SJSA1 (cell line): Measurements from ENCODE around the gene DNAJC11. TPM values are rescaled to one million over a fixed set of nuclear protein-coding genes. Genes with fewer than 3 reads are reported as not detected.
"Not testable (repeated sequence)": the region's sequence is repeated elsewhere in the genome, so short reads cannot be mapped to it uniquely, and the experiment has no call there.

Source experiments
- DNase-seq, 2 experiments: peaks; one replicate each; pipeline ENCODE4 v3.0.0-alpha.2; 2015 to 2020; ENCODE audit warnings: low spot score in 2 of 2, low read depth in 1 of 2
- H3K27ac ChIP-seq: fragments of 250-450 bp; sonication (Bioruptor Pico); 2 replicates; pipeline ENCODE4 v1.5.1; 2020; ENCODE audit warnings: mild to moderate bottlenecking, moderate library complexity
- H3K27me3 ChIP-seq: fragments of 250-450 bp; sonication (Bioruptor Pico); replicated peaks from 2 replicates; pipeline ENCODE4 v1.5.1; 2020; ENCODE audit warnings: mild to moderate bottlenecking, moderate library complexity
- H3K36me3 ChIP-seq: fragments of 250-450 bp; sonication (Bioruptor Pico); 2 replicates; pipeline ENCODE4 v1.5.1; 2020; ENCODE audit warnings: mild to moderate bottlenecking
- H3K4me1 ChIP-seq: fragments of 250-450 bp; sonication (Bioruptor Pico); replicated peaks from 2 replicates; pipeline ENCODE4 v1.6.1; 2021; ENCODE audit warnings: mild to moderate bottlenecking
- H3K4me3 ChIP-seq: fragments of 250-450 bp; sonication (Bioruptor Pico); 2 replicates; pipeline ENCODE4 v1.5.1; 2020; ENCODE audit warnings: mild to moderate bottlenecking
- H3K9me3 ChIP-seq: fragments of 250-450 bp; sonication (Bioruptor Pico); replicated peaks from 2 replicates; pipeline ENCODE4 v1.5.1; 2020; ENCODE audit warnings: mild to moderate bottlenecking
- total RNA-seq: library from RNA; depleted of rRNA; stranded (reverse); fragments of >200 nt; shearing (Covaris generic); gene quantifications from 2 replicates; pipeline ENCODE4 v1.2.3, GENCODE V29; 2014

Gene DNAJC11
- total RNA-seq, 1 experiment from 2014 or later, result 40.1 TPM

DNA sequence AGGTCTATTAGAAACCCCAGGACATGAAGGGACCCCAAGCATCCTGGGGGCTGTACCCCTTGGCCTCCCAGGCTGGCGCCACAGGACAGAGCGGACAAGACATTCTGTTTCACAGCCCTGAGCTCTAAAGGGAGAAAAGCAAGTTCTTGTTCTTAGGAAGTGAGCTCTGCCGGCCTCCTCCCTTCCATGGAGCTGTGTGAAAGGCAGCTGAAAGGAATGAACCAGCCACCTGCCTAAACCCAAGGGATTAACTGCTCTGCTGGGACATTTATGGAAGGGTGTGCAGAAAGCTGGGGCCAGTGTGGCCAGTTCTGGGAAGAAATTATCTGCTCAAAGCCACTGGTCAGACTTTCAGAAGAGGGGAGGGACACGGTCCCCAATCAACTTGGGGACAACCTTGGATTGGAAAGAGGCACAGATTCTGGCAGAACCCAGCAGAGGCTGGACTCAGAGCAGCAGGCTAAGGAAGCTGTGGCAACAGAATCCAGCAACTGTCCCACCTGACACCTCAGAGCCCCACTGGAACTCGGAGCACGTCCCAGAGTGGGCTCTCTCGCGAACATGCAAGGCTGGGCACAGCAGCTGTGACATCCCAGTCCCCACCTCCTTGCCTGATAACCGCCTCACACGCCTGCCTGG lies 101.1 kb downstream of the DNAJC11 start:
- H3K27ac ChIP-seq, result peak overlapping the region; percentile 55
- peaks cover 42% of the 10 kb centered on the region for H3K4me1 ChIP-seq
- peaks cover 38% of the 10 kb centered on the region for H3K36me3 ChIP-seq
- H3K27me3 ChIP-seq, result no peaks in the 10 kb centered on the region
- peak overlapping the region; percentile 66 for H3K4me3 ChIP-seq
- no peak for DNase-seq
- no peaks in the 10 kb centered on the region for H3K9me3 ChIP-seq

- Histone ChIP-seq H3K36me3 (peaks cover 44% of the 10 kb centered on the region), H3K4me1 (peaks cover 42% of the 10 kb centered on the region)
- H3K4me3 ChIP-seq, H3K9me3 ChIP-seq, H3K27ac ChIP-seq, DNase-seq, H3K27me3 ChIP-seq: not testable (repeated sequence)
Measured at GRCh38 chr1:6599991-6600390, 101.6 kb downstream of the DNAJC11 start.

DNA sequence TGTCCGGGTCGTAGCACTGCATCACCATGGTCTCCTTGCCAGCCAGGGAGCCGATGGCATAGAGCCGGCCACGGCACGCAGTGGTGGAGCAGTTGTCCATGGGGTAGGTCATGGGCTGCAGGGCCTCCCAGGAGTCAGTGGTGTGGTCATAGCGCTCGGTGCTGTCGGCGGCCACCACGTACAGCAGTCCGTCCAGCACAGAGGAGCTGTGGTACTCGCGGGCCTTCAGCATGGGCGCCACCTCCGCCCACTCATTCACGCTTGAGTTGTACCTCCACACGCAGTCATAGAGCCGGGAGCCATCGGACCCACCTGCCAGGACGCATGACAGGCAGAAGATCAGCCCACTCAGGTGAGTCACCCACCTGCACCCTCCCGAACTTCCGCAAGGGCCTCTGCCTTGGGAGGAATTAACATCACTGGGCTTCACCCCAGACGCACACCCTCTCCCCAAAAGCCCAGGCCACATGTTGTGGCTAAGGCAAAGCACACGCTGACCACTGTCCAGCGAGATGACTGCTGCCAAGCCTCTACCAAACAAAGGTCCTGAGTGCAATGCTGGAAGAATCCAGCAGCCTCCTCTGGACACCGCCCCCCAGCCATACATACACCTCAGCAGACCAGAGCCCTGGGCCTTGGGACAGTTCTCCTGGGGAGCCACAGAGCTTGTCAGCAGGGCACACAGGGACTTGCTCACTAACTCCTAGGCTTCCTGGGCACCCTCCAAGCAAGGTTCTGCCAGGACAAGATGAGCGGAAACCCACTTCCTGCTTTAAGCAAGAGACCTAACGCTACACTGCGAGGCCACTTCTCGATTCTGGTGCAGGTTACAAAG lies 102.3 kb downstream of the DNAJC11 start:
- no peak for DNase-seq
- Histone ChIP-seq H3K27me3 (no peaks in the 10 kb centered on the region), H3K9me3 (no peaks in the 10 kb centered on the region), H3K4me3 (no peak overlapping the region), H3K36me3 (peaks cover 48% of the 10 kb centered on the region), H3K4me1 (peaks cover 36% of the 10 kb centered on the region), H3K27ac (no peak overlapping the region)

GRCh38 chr1:6597777-6598131 lies 103.9 kb downstream of the DNAJC11 start:
- no peak overlapping the region for H3K4me3 ChIP-seq
- peaks cover 63% of the 10 kb centered on the region for H3K36me3 ChIP-seq
- H3K27me3 ChIP-seq, result no peaks in the 10 kb centered on the region
- no peak overlapping the region for H3K27ac ChIP-seq
- no peaks in the 10 kb centered on the region for H3K9me3 ChIP-seq
- no peak for DNase-seq
- peaks cover 21% of the 10 kb centered on the region for H3K4me1 ChIP-seq

- DNase-seq, result no peak
- H3K36me3 ChIP-seq, result peaks cover 69% of the 10 kb centered on the region
- peaks cover 16% of the 10 kb centered on the region for H3K4me1 ChIP-seq
- no peak overlapping the region for H3K27ac ChIP-seq
- H3K9me3 ChIP-seq, result no peaks in the 10 kb centered on the region
- no peak overlapping the region for H3K4me3 ChIP-seq
- H3K27me3 ChIP-seq, result no peaks in the 10 kb centered on the region
Measured at GRCh38 chr1:6596886-6597776, 104.5 kb downstream of the DNAJC11 start.

- no peaks in the 10 kb centered on the region for H3K27me3 ChIP-seq
- no peak overlapping the region for H3K27ac ChIP-seq
- H3K4me3 ChIP-seq, result no peak overlapping the region
- H3K4me1 ChIP-seq, result peaks cover 8% of the 10 kb centered on the region
- no peak for DNase-seq
- no peaks in the 10 kb centered on the region for H3K9me3 ChIP-seq
- H3K36me3 ChIP-seq, result peaks cover 77% of the 10 kb centered on the region
Measured at GRCh38 chr1:6596351-6596750, 105.3 kb downstream of the DNAJC11 start.

- no peaks in the 10 kb centered on the region for H3K27me3 ChIP-seq
- H3K36me3 ChIP-seq, result peaks cover 89% of the 10 kb centered on the region
- no peak for DNase-seq
- no peaks in the 10 kb centered on the region for H3K9me3 ChIP-seq
- H3K4me1 ChIP-seq, result peaks cover 1% of the 10 kb centered on the region
- H3K27ac ChIP-seq, result no peak overlapping the region
- no peak overlapping the region for H3K4me3 ChIP-seq
Measured at GRCh38 chr1:6594977-6595740, 106.5 kb downstream of the DNAJC11 start.

- Histone ChIP-seq H3K27me3 (no peaks in the 10 kb centered on the region), H3K36me3 (peaks cover 94% of the 10 kb centered on the region), H3K9me3 (no peaks in the 10 kb centered on the region), H3K4me1 (no peaks in the 10 kb centered on the region), H3K27ac (no peak overlapping the region), H3K4me3 (no peak overlapping the region)
- DNase-seq, result no peak
Measured at GRCh38 chr1:6593810-6594209, 107.8 kb downstream of the DNAJC11 start.

- Histone ChIP-seq H3K36me3 (peaks cover 97% of the 10 kb centered on the region), H3K27me3 (no peaks in the 10 kb centered on the region), H3K27ac (no peak overlapping the region), H3K9me3 (no peaks in the 10 kb centered on the region), H3K4me1 (no peaks in the 10 kb centered on the region), H3K4me3 (no peak overlapping the region)
- no peak for DNase-seq
Measured at GRCh38 chr1:6592865-6593593, 108.6 kb downstream of the DNAJC11 start.

DNA sequence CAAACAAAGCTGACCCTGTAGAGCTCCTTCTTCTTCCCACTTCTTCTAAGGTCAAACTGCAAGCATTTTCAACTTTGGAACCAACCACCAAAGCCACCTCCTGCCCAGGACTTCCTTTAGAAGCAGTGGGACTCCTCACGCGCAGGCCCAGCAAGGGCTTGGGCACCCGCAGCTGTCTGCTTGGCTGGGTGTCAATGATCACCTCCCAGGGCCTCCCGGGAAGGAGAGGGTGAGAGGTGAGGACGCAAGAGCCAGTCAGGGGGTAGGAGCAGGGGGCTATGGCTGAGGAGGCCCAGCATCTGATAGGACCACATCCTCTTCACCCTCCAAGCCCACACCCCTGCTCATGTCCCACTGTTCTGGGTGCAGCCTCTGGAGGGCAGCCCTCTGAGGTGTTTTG lies 109.2 kb downstream of the DNAJC11 start:
- H3K36me3 ChIP-seq, result peaks cover 97% of the 10 kb centered on the region
- H3K4me3 ChIP-seq, result no peak overlapping the region
- H3K27me3 ChIP-seq, result no peaks in the 10 kb centered on the region
- no peak for DNase-seq
- no peak overlapping the region for H3K27ac ChIP-seq
- no peaks in the 10 kb centered on the region for H3K4me1 ChIP-seq
- no peaks in the 10 kb centered on the region for H3K9me3 ChIP-seq

GRCh38 chr1:6591644-6592043 lies 110.0 kb downstream of the DNAJC11 start:
- Histone ChIP-seq H3K36me3 (peaks cover 97% of the 10 kb centered on the region), H3K4me3 (no peak overlapping the region), H3K4me1 (no peaks in the 10 kb centered on the region), H3K27me3 (no peaks in the 10 kb centered on the region), H3K27ac (no peak overlapping the region), H3K9me3 (no peaks in the 10 kb centered on the region)
- DNase-seq, result no peak

GRCh38 chr1:6591222-6591621 lies 110.4 kb downstream of the DNAJC11 start:
- H3K4me1 ChIP-seq, result no peaks in the 10 kb centered on the region
- peaks cover 93% of the 10 kb centered on the region for H3K36me3 ChIP-seq
- DNase-seq, result no peak

DNA sequence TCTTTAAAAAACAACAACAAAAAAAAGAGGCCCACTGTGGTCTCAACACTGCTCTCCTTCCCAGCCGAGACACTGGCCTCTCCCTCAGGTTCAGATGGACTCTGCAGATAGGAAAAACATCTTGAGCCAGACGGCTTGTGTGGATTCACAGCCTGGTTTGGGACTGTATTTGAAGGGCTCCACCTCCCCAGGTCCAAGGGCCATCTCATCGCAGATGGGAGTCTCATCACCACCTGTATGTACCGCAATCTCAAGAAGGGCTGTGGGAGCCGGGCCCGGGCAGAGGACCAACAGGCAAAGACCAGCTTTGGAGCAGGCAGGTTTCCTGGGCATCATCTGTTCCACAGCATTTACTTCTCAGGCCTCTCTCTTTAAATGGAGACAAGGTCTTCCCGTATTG lies 111.6 kb downstream of the DNAJC11 start:
- H3K4me3 ChIP-seq, result no peak overlapping the region
- H3K4me1 ChIP-seq, result no peaks in the 10 kb centered on the region
- peaks cover 82% of the 10 kb centered on the region for H3K36me3 ChIP-seq
- no peak overlapping the region for H3K27ac ChIP-seq
- no peaks in the 10 kb centered on the region for H3K27me3 ChIP-seq
- no peak for DNase-seq
- H3K9me3 ChIP-seq, result no peaks in the 10 kb centered on the region

More at GRCh38 chr1:6591222-6591621, 110.4 kb downstream of the DNAJC11 start:
- H3K27me3 ChIP-seq, result no peaks in the 10 kb centered on the region
- no peaks in the 10 kb centered on the region for H3K9me3 ChIP-seq
- H3K27ac ChIP-seq, result no peak overlapping the region
- no peak overlapping the region for H3K4me3 ChIP-seq
